OCI-LY1 (cell line): ENCODE data around the gene S100A1.
"Not testable (repeated sequence)": the region's sequence is repeated elsewhere in the genome, so short reads cannot be mapped to it uniquely, and the experiment has no call there.

Source experiments
- H2AFZ ChIP-seq: fragments of 200-600 bp; sonication (generic), shearing (Covaris generic); 2 replicates; pipeline ENCODE4 v1.6.0; 2014; ENCODE audit warnings: antibody characterized with exemption, mild to moderate bottlenecking, low read length
- H3F3A ChIP-seq: fragments of 200-600 bp; sonication (generic), shearing (Covaris generic); 2 replicates; pipeline ENCODE4 v1.6.0; 2014; ENCODE audit warnings: mild to moderate bottlenecking, antibody characterized with exemption, low read length, moderate library complexity; ENCODE audit not compliant: insufficient read depth
- H3K27ac ChIP-seq: fragments of 200-600 bp; sonication (generic); 2 replicates; pipeline ENCODE4 v1.5.1; 2014; ENCODE audit warnings: low read length, mixed run types, mild to moderate bottlenecking, low read depth; ENCODE audit not compliant: poor library complexity, severe bottlenecking
- H3K27me3 ChIP-seq: fragments of 200-600 bp; sonication (generic); 2 replicates; pipeline ENCODE4 v1.6.0; 2014; ENCODE audit warnings: antibody characterized with exemption, mild to moderate bottlenecking, low read length, moderate library complexity; ENCODE audit not compliant: insufficient read depth
- H3K36me3 ChIP-seq: fragments of 200-600 bp; sonication (generic); 2 replicates; pipeline ENCODE4 v1.6.1; 2014; ENCODE audit warnings: mild to moderate bottlenecking, antibody characterized with exemption, low read length, moderate library complexity, mixed read lengths; ENCODE audit not compliant: insufficient read depth
- H3K4me1 ChIP-seq: fragments of 200-600 bp; sonication (generic); 2 replicates; pipeline ENCODE4 v1.5.1; 2014; ENCODE audit warnings: mild to moderate bottlenecking, low read length, moderate library complexity; ENCODE audit not compliant: insufficient read depth, severe bottlenecking
- H3K4me2 ChIP-seq: fragments of 200-600 bp; sonication (generic), shearing (Covaris generic); 2 replicates; pipeline ENCODE4 v1.6.1; 2014; ENCODE audit warnings: low read length
- H3K4me3 ChIP-seq: fragments of 200-600 bp; sonication (generic); 2 replicates; pipeline ENCODE4 v1.5.1; 2014; ENCODE audit warnings: low read length, low read depth, mild to moderate bottlenecking, mixed read lengths; ENCODE audit not compliant: poor library complexity, severe bottlenecking
- H3K79me2 ChIP-seq: fragments of 200-600 bp; shearing (Covaris generic); 2 replicates; pipeline ENCODE4 v1.6.1; 2016; ENCODE audit warnings: mixed run types, low read length, mixed read lengths; ENCODE audit not compliant: insufficient read depth
- H3K9ac ChIP-seq: fragments of 200-600 bp; sonication (generic), shearing (Covaris generic); 2 replicates; pipeline ENCODE4 v1.6.1; 2014; ENCODE audit warnings: mild to moderate bottlenecking, low read length, mixed read lengths
- H3K9me2 ChIP-seq: fragments of 200-600 bp; sonication (generic), shearing (Covaris generic); 2 replicates; pipeline ENCODE4 v1.6.1; 2014; ENCODE audit warnings: low read depth, mild to moderate bottlenecking, low read length, mixed read lengths
- H3K9me3 ChIP-seq: fragments of 200-600 bp; shearing (Covaris generic); 2 replicates; pipeline ENCODE4 v1.6.1; 2014; ENCODE audit warnings: low read length, mixed read lengths
- H4K20me1 ChIP-seq: fragments of 200-600 bp; sonication (generic), shearing (Covaris generic); 2 replicates; pipeline ENCODE4 v1.6.0; 2016; ENCODE audit warnings: mild to moderate bottlenecking, low read length; ENCODE audit not compliant: insufficient read depth
- CTCF ChIP-seq: fragments of 200-600 bp; sonication (generic), shearing (Covaris generic); IDR thresholded peaks from 2 replicates; pipeline ENCODE4 v1.5.1; 2017; ENCODE audit warnings: mild to moderate bottlenecking, antibody characterized with exemption, low read length, moderate library complexity, mixed read lengths
- EZH2 ChIP-seq: fragments of 200-600 bp; sonication (generic), shearing (Covaris generic); IDR thresholded peaks from 2 replicates; pipeline ENCODE4 v1.8.0; 2017; ENCODE audit warnings: borderline replicate concordance, mixed run types, mild to moderate bottlenecking, antibody characterized with exemption, low read length, moderate library complexity, mixed read lengths

The S100A1 gene

GRCh38 chr1:153587314-153587713 lies 40.9 kb upstream of the S100A1 start:
- Histone ChIP-seq H3K36me3 (no peaks in the 10 kb centered on the region), H3K4me2 (no peak overlapping the region), H3K9me2 (no peaks in the 10 kb centered on the region), H3K9ac (no peak overlapping the region), H3K9me3 (no peaks in the 10 kb centered on the region), H3K27me3 (no peaks in the 10 kb centered on the region), H3K27ac (no peak overlapping the region), H3K79me2 (no peaks in the 10 kb centered on the region), H4K20me1 (no peaks in the 10 kb centered on the region), H2AFZ (no peak overlapping the region), H3K4me3 (no peak overlapping the region), H3K4me1 (no peaks in the 10 kb centered on the region), H3F3A (no peaks in the 10 kb centered on the region)
- TF ChIP-seq CTCF: no peak
- TF ChIP-seq EZH2: no peak

GRCh38 chr1:153588033-153588432 lies 40.2 kb upstream of the S100A1 start:
- not testable (repeated sequence) for H2AFZ ChIP-seq, H3K79me2 ChIP-seq, H3F3A ChIP-seq, H3K9me2 ChIP-seq, H3K27me3 ChIP-seq, H3K4me1 ChIP-seq, H3K4me3 ChIP-seq, H3K9me3 ChIP-seq, H4K20me1 ChIP-seq, H3K27ac ChIP-seq, H3K36me3 ChIP-seq, H3K9ac ChIP-seq, H3K4me2 ChIP-seq

- no peaks in the 10 kb centered on the region for H3K9me2 ChIP-seq
- H3K36me3 ChIP-seq: no peaks in the 10 kb centered on the region
- no peak overlapping the region for H3K9ac ChIP-seq
- no peak overlapping the region for H3K27ac ChIP-seq
- H3K4me2 ChIP-seq: no peak overlapping the region
- H4K20me1 ChIP-seq: no peaks in the 10 kb centered on the region
- no peak overlapping the region for H3K4me3 ChIP-seq
- no peak for TF ChIP-seq CTCF
- no peak for TF ChIP-seq EZH2
- no peaks in the 10 kb centered on the region for H3K79me2 ChIP-seq
- no peaks in the 10 kb centered on the region for H3F3A ChIP-seq
- H3K4me1 ChIP-seq: no peaks in the 10 kb centered on the region
- no peak overlapping the region for H2AFZ ChIP-seq
- no peaks in the 10 kb centered on the region for H3K27me3 ChIP-seq
- no peaks in the 10 kb centered on the region for H3K9me3 ChIP-seq
Measured at GRCh38 chr1:153588482-153588881, 39.8 kb upstream of the S100A1 start.

DNA sequence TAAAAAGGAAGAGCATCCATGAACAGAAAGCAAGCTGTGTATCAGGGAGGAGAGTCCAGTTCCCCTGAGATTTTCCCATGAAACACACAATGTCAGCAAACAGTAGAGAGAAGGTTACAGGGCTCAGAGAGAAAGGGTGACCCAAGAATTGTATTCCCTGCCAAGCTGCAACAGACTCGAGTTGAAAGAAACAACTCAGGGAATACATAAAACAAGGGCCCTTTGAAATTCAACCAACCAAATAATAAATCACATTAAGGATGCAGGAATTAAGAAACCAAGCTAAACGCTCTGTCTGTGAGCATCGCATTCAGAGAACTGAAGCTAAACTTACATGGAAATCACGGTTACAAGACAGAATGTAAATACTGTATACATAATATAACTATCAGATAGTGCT lies 35.5 kb upstream of the S100A1 start:
- Histone ChIP-seq H3K9ac (no peak overlapping the region), H3K4me3 (no peak overlapping the region), H2AFZ (no peak overlapping the region), H3K9me2 (no peaks in the 10 kb centered on the region), H3K27me3 (no peaks in the 10 kb centered on the region), H3K4me2 (no peak overlapping the region), H3K36me3 (no peaks in the 10 kb centered on the region), H3K27ac (no peak overlapping the region), H4K20me1 (no peaks in the 10 kb centered on the region), H3K4me1 (peaks cover 7% of the 10 kb centered on the region), H3K79me2 (no peaks in the 10 kb centered on the region), H3F3A (no peaks in the 10 kb centered on the region), H3K9me3 (no peaks in the 10 kb centered on the region)
- TF ChIP-seq CTCF (no peak), EZH2 (no peak)
